Endothelial cell of umbilical vein (primary cell): ENCODE data around the gene HNRNPM. TPM values are rescaled to one million over a fixed set of nuclear protein-coding genes. Genes with fewer than 3 reads are reported as not detected.

Source experiments
- BruUV-seq: library from RNA; stranded (reverse); fragments of 400-500 nt; replicated peaks from 2 replicates; lab custom pipeline; 2021; lab: Mats Ljungman, UMichigan
- CTCF ChIA-PET: fragments of 300-600, 350-600 bp; sonication (Branson Sonifier 250); formaldehyde crosslinking; loops from one replicate; lab custom pipeline; 2021; ENCODE audit warnings: antibody characterized with exemption, inconsistent platforms; lab: Charles Lee
- POLR2A ChIA-PET: fragments of 300-600, 350-600 bp; sonication (Branson Sonifier 250); formaldehyde crosslinking; loops from one replicate; lab custom pipeline; 2021; ENCODE audit warnings: antibody characterized with exemption, inconsistent platforms; lab: Charles Lee
- DNase-seq: peaks from one replicate; pipeline ENCODE4 v3.0.0-alpha.2; 2011; ENCODE audit warnings: low read depth, low spot score
- FAIRE-seq: peaks from 2 replicates; lab custom pipeline; 2011; peaks lifted over from hg19 to GRCh38; lab: Jason Lieb, UNC
- H2AFZ ChIP-seq: 2 replicates; pipeline ENCODE4 v1.6.0; 2012; ENCODE audit warnings: low read depth, low read length, control low read depth, inconsistent platforms
- H3K27ac ChIP-seq: 2 replicates; pipeline ENCODE4 v1.5.1; 2011; ENCODE audit warnings: low read depth, mild to moderate bottlenecking, control low read depth, low read length, moderate library complexity; ENCODE audit not compliant: insufficient read depth
- H3K27me3 ChIP-seq, 2 experiments: 2 replicates each; pipeline versions ENCODE4 v1.6.0 to v1.6.1; 2011; ENCODE audit warnings: low read length in 2 of 2, mixed read lengths in 1 of 2; ENCODE audit not compliant: control insufficient read depth in 2 of 2, insufficient read depth in 2 of 2
- H3K36me3 ChIP-seq, 2 experiments: 2 replicates in 1 of 2; 3 replicates in 1 of 2; pipeline ENCODE4 v1.5.1; 2011; ENCODE audit warnings: low read length in 2 of 2, mild to moderate bottlenecking in 1 of 2, moderate library complexity in 1 of 2; ENCODE audit not compliant: control insufficient read depth in 2 of 2, insufficient read depth in 2 of 2; ENCODE audit errors: extremely low read depth in 1 of 2
- H3K4me1 ChIP-seq: 3 replicates; pipeline ENCODE4 v1.5.1; 2011; ENCODE audit warnings: mild to moderate bottlenecking, low read length; ENCODE audit not compliant: control insufficient read depth, insufficient read depth; ENCODE audit errors: extremely low read depth
- H3K4me2 ChIP-seq: 2 replicates; pipeline ENCODE4 v1.6.1; 2011; ENCODE audit warnings: low read length, control low read depth, mixed read lengths; ENCODE audit not compliant: insufficient read depth
- H3K4me3 ChIP-seq, 3 experiments: fragments of 200-600 bp in 1 of 3; sonication (generic), shearing (Covaris generic) in 1 of 3; replicated peaks in 1 of 3; 2 replicates each; pipeline ENCODE4 v1.5.1; 2011 to 2016; ENCODE audit warnings: control low read depth in 3 of 3, low read length in 3 of 3, mild to moderate bottlenecking in 2 of 3, inconsistent platforms in 1 of 3, low read depth in 1 of 3, moderate library complexity in 1 of 3; ENCODE audit not compliant: insufficient read depth in 1 of 3
- H3K79me2 ChIP-seq: 2 replicates; pipeline ENCODE4 v1.6.0; 2012; ENCODE audit warnings: low read length, inconsistent platforms; ENCODE audit not compliant: control insufficient read depth, insufficient read depth
- H3K9ac ChIP-seq: replicated peaks from 2 replicates; pipeline ENCODE3; 2011; ENCODE audit warnings: low read length, control low read depth; ENCODE audit not compliant: insufficient read depth; ENCODE audit errors: extremely low read depth
- H3K9me1 ChIP-seq: replicated peaks from 3 replicates; pipeline ENCODE4 v1.6.0; 2011; ENCODE audit warnings: mild to moderate bottlenecking, low read length; ENCODE audit not compliant: control insufficient read depth, insufficient read depth; ENCODE audit errors: extremely low read depth
- H3K9me3 ChIP-seq: replicated peaks from 2 replicates; pipeline ENCODE4 v1.5.1; 2012; ENCODE audit warnings: low read length, inconsistent platforms; ENCODE audit not compliant: control insufficient read depth, insufficient read depth
- H4K20me1 ChIP-seq: replicated peaks from 2 replicates; pipeline ENCODE3; 2011; ENCODE audit warnings: mild to moderate bottlenecking, low read length; ENCODE audit not compliant: control insufficient read depth, insufficient read depth; ENCODE audit errors: extremely low read depth
- CTCF ChIP-seq, 2 donors: IDR thresholded peaks; 1 replicate in 1 of 2; 2 replicates in 1 of 2; pipeline ENCODE4 v1.5.1; 2011; ENCODE audit warnings: low read length in 2 of 2, mild to moderate bottlenecking in 2 of 2, moderate library complexity in 2 of 2, control low read depth in 1 of 2, inconsistent platforms in 1 of 2, low read depth in 1 of 2; ENCODE audit not compliant: insufficient read depth in 1 of 2; ENCODE audit errors: extremely low read depth in 1 of 2
- EZH2 ChIP-seq: IDR thresholded peaks from 2 replicates; pipeline ENCODE4 v1.6.1; 2012; ENCODE audit warnings: borderline replicate concordance, low read depth, mild to moderate bottlenecking, moderate library complexity, low read length, inconsistent platforms; ENCODE audit not compliant: severe bottlenecking
- FOS ChIP-seq: IDR thresholded peaks from 2 replicates; pipeline ENCODE4 v1.6.1; 2011; ENCODE audit warnings: mild to moderate bottlenecking, low read length, moderate library complexity, borderline replicate concordance; ENCODE audit not compliant: insufficient read depth
- GATA2 ChIP-seq: IDR thresholded peaks from 2 replicates; pipeline ENCODE4 v1.7.0; 2011; ENCODE audit warnings: low read depth, mild to moderate bottlenecking, moderate library complexity, mixed read lengths, low read length; ENCODE audit not compliant: insufficient read length, insufficient read depth
- JUN ChIP-seq: IDR thresholded peaks from 2 replicates; pipeline ENCODE4 v1.6.1; 2011; ENCODE audit warnings: borderline replicate concordance, low read depth; ENCODE audit not compliant: insufficient read length, insufficient read depth
- MAX ChIP-seq: IDR thresholded peaks from 2 replicates; pipeline ENCODE4 v1.6.1; 2011; ENCODE audit not compliant: insufficient read depth, insufficient read length
- MYC ChIP-seq: IDR thresholded peaks from one replicate; pipeline ENCODE4 v1.6.1; 2011; ENCODE audit warnings: mild to moderate bottlenecking, low read depth, low read length
- POLR2A ChIP-seq: IDR thresholded peaks from 2 replicates; pipeline ENCODE4 v1.6.1; 2012; ENCODE audit warnings: low read depth, mild to moderate bottlenecking, control low read depth, low read length
- POLR2AphosphoS5 ChIP-seq: IDR thresholded peaks from 2 replicates; pipeline ENCODE4 v1.6.1; 2012; ENCODE audit warnings: low read depth, mild to moderate bottlenecking, control low read depth, low read length, moderate library complexity; ENCODE audit not compliant: insufficient read depth
- dilution Hi-C: fragments of 300-500 bp; cut with MboI; formaldehyde crosslinking; loops from one replicate; pipeline ENCODE4 v1.15.0; 2019; ENCODE audit warnings: low sequenced_read_pairs; ENCODE audit not compliant: extremely low pct_ligation_motif_present
- intact Hi-C: fragments of 100-400 bp; cut with micrococcal nuclease; formaldehyde crosslinking; loops from one replicate; pipeline ENCODE4 v1.10.0; 2022
- polyA plus RNA-seq, 4 experiments: library from polyadenylated mRNA; depleted of rRNA in 3 of 4; stranded (reverse) in 3 of 4; unstranded in 1 of 4; fragments of >200 nt; gene quantifications; 2 replicates each; pipeline versions ENCODE4 v1.2.1 to v1.2.3, GENCODE V29; 2011 to 2012; ENCODE audit warnings: missing spikeins in 1 of 4
- total RNA-seq: library from RNA; stranded (reverse); gene quantifications from 2 replicates; pipeline ENCODE4 v1.2.3, GENCODE V29; 2021

The HNRNPM gene
- total and polyA plus RNA-seq, 2 donors (not counting 3 experiments of a cell fraction or from before 2014, with no cell fraction given) = 244 to 301 TPM

- intact Hi-C loops = no loop called here
- ChIA-PET CTCF (interaction anchor here (0.6 to 1.9 kb wide), 3 partner anchors 7 to 251 kb away, joined by 3 to 5 read pairs (median 4); no protein-coding TSS in a partner anchor), POLR2A (no interaction called here)
- H4K20me1 ChIP-seq = no peaks in the 10 kb centered on the region
- no peak overlapping the region for H3K4me3 ChIP-seq
- FAIRE-seq (no peak), DNase-seq (no peak)
- no peaks in the 10 kb centered on the region for H3K36me3 ChIP-seq
- H3K27ac ChIP-seq = no peak overlapping the region
- peaks cover 10% of the 10 kb centered on the region for H3K4me1 ChIP-seq
- H3K27me3 ChIP-seq = peaks cover 1 to 4% of the 10 kb centered on the region in 2 experiments
- BruUV-seq = no TSS peak
- H3K9me1 ChIP-seq = no peaks in the 10 kb centered on the region
- no peak overlapping the region for H3K9ac ChIP-seq
- H3K79me2 ChIP-seq = no peaks in the 10 kb centered on the region
- TF ChIP-seq MYC = no peak
- no peak for TF ChIP-seq JUN
- no peak for TF ChIP-seq POLR2AphosphoS5
- no peak for TF ChIP-seq EZH2
- TF ChIP-seq FOS = no peak
- TF ChIP-seq MAX = no peak
- no peak for TF ChIP-seq CTCF (IDR thresholded peaks at IDR 0.05; ENCODE audit: extremely low read depth in 1 of 2, insufficient read depth in 1 of 2, low read depth in 1 of 2, low read length in 2 of 2)
- no peak for TF ChIP-seq POLR2A
- no peak for TF ChIP-seq GATA2
- dilution Hi-C loops = no loop called here
- H3K4me2 ChIP-seq = no peak overlapping the region
- H2AFZ ChIP-seq = no peak overlapping the region
- H3K9me3 ChIP-seq = no peaks in the 10 kb centered on the region
Measured at GRCh38 chr19:8517551-8518442, 73.0 kb downstream of the HNRNPM start.
